ENCODE data around the gene ISLR.
A peak's percentile ranks its signal among the peaks of the same experiment; 100 is the strongest.

Gene ISLR, protein sequence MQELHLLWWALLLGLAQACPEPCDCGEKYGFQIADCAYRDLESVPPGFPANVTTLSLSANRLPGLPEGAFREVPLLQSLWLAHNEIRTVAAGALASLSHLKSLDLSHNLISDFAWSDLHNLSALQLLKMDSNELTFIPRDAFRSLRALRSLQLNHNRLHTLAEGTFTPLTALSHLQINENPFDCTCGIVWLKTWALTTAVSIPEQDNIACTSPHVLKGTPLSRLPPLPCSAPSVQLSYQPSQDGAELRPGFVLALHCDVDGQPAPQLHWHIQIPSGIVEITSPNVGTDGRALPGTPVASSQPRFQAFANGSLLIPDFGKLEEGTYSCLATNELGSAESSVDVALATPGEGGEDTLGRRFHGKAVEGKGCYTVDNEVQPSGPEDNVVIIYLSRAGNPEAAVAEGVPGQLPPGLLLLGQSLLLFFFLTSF

DNA sequence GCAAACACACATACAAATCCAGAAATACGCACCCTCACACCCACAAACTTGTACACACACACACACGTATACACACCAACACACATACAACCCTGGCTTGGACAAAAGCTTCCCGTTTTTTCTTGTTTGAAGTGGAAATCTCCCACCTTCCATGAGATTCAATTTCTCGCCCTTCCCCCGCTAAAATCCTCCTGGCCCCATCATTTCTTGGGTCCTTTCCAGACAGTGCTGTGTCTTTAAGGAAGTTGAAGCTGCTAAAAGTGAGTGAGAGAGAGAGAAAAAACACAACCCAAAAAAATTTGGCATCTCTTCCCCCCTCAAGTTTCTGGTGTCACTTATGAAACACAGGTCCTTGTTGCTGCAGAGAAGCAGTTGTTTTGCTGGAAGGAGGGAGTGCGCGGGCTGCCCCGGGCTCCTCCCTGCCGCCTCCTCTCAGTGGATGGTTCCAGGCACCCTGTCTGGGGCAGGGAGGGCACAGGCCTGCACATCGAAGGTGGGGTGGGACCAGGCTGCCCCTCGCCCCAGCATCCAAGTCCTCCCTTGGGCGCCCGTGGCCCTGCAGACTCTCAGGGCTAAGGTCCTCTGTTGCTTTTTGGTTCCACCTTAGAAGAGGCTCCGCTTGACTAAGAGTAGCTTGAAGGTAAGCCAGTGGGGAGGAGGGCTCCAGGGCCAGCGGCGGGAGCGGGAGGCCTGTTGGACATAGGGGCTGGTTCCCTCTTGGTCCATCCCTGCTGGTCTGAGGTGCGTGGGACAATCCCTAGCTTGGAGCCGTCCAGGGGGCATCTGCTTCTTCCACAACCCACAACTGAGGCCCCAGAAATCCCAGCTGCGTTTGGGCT lies at the start of gene ISLR:
TSS of gene ISLR (plus strand) at position 331 of the 839 bp plus-strand sequence. CDS start 1,149 bp downstream, outside the sequence.
- H3K27ac ChIP-seq, result no peak within 1 kb of the TSS
- TF ChIP-seq, protein P1, sequence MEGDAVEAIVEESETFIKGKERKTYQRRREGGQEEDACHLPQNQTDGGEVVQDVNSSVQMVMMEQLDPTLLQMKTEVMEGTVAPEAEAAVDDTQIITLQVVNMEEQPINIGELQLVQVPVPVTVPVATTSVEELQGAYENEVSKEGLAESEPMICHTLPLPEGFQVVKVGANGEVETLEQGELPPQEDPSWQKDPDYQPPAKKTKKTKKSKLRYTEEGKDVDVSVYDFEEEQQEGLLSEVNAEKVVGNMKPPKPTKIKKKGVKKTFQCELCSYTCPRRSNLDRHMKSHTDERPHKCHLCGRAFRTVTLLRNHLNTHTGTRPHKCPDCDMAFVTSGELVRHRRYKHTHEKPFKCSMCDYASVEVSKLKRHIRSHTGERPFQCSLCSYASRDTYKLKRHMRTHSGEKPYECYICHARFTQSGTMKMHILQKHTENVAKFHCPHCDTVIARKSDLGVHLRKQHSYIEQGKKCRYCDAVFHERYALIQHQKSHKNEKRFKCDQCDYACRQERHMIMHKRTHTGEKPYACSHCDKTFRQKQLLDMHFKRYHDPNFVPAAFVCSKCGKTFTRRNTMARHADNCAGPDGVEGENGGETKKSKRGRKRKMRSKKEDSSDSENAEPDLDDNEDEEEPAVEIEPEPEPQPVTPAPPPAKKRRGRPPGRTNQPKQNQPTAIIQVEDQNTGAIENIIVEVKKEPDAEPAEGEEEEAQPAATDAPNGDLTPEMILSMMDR (conservative IDR thresholded peaks at IDR 0.05), result no peak

DNA sequence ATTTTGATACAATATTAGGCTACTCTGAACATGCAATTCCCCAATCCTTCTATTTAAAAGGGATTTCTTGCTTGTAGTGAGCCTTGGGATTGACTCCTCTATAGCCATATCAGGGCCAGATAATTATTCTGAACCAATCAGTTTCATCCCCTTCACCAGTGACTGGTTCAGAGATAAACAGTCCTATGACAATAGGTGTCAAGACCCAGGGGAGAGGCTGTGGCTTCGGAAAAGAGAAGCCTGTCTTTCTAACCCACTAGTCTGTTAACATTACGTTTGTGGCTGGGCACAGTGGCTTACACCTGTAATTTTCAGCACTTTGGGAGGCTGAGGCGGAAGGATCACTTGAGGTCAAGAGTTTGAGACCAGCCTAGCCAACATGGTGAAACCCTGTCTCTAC lies 49.3 kb upstream of the ISLR start:
- no peak overlapping the region for H3K27ac ChIP-seq
- TF ChIP-seq, protein P1 (conservative IDR thresholded peaks at IDR 0.05), result no peak

- TF ChIP-seq, protein P1 (conservative IDR thresholded peaks at IDR 0.05), result no peak
Measured at GRCh38 chr15:74124759-74125158, 48.8 kb upstream of the ISLR start.

DNA sequence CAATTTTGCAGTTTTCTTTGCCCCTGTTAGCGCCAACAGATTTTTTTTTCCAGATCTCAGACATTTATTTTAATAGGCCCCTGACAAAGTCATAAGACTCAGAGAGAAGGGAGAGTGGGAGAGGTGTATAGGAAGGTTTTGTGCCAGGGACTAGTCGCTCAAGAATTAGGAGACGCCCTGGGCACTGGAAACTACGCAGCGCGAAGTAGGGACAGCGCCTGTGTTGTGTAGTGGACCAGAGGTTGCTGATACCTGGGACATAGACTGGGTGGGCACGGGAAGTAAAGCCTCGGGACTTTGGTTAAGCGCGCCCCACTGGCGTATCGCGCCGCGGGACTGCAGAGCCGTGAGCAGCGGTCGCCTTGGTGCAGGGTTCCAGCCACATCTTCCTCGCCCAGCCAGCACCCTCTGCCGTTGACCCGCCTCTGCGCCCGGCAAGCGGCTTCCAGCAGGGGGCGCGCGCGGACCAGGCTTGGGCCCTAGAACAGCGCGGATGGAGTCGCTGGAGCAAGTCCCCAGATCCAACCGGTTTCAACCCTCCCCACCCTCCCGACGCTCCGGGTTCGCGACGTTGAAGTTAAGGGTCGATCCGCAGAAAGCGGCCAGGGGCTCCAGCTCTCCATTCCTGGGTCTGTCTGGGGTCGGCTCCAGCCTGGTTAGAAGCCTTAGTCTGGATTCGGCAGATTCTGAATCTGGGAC lies 46.1 kb upstream of the ISLR start:
- no peak overlapping the region; the same call in 1 of the 2 replicates for H3K27ac ChIP-seq
- TF ChIP-seq, protein P1 (conservative IDR thresholded peaks at IDR 0.05), result peak; percentile 99

More at GRCh38 chr15:74124759-74125158, 48.8 kb upstream of the ISLR start:
- no peak overlapping the region for H3K27ac ChIP-seq

DNA sequence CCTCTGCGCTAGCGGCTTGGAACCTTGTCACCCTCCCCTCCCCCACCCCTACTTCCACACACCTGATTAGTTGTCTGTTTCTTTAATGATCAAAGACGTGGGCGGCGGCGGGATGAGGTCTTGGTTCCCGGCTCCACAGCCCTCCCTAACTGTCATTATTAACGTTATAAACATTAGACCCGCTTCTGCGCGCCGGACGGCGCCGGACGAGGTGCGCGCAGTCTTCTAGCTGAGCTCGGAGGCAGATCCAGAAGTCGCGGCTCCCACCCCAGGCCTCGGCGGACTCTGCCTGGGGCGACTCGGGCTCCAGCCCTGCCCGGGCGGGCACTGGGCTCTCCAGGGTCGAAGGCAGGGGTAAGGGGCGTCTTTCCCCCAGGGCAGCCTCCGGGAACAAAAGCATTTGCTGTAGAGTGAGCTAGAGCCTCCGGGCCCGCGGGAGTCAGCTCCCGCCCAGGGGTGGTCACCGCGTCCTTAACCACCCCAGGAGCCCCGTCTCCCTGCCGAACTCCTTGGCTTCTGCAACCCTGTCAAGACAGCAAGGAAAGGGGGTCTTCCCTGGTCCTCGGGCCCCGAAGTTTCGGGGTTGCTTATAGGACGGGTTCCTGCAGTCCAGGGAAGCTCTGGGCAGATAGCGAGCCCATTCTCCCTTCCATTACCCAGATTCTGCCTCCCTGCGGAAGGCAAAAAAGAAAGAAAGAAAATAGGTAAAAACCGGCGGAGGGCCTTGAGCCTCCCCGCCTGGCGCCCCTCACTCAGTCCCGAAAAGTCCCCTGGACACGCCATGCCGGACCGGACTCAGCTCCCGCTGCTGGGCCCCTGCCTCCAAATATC lies 45.3 kb upstream of the ISLR start:
- TF ChIP-seq, protein P1 (conservative IDR thresholded peaks at IDR 0.05), result no peak
- H3K27ac ChIP-seq, result peak overlapping the region; percentile 21; the same call in 1 of the 2 replicates

- H3K27ac ChIP-seq, result no peak overlapping the region
- TF ChIP-seq, protein P1 (conservative IDR thresholded peaks at IDR 0.05), result no peak
Measured at GRCh38 chr15:74128785-74129585, 44.5 kb upstream of the ISLR start.

All from VCaP (cell line).